Measurements from ENCODE around the gene NCOA7.
"Not testable (repeated sequence)": the region's sequence is repeated elsewhere in the genome, so short reads cannot be mapped to it uniquely, and the experiment has no call there.

Gene NCOA7

DNA sequence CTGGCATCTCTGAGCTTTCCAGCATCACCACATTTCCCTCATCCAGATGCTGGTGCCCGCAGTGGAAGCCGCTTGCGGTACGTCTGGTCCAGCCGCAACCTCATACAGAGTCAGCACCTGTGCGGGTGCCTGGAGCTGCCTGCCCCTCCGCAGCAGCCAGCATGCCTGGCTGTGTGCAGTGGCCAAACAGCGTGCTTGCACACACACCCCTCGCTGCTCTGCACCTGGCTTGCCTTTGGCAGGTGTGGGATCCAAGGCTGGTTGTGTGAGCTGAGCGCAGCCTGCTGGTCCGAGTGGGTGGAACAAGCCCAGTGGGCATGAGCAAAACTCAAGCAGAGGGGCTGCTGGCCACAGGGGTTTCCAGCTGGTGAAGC, 162.7 kb downstream of the NCOA7 start:
- DNase-seq: no peak

DNA sequence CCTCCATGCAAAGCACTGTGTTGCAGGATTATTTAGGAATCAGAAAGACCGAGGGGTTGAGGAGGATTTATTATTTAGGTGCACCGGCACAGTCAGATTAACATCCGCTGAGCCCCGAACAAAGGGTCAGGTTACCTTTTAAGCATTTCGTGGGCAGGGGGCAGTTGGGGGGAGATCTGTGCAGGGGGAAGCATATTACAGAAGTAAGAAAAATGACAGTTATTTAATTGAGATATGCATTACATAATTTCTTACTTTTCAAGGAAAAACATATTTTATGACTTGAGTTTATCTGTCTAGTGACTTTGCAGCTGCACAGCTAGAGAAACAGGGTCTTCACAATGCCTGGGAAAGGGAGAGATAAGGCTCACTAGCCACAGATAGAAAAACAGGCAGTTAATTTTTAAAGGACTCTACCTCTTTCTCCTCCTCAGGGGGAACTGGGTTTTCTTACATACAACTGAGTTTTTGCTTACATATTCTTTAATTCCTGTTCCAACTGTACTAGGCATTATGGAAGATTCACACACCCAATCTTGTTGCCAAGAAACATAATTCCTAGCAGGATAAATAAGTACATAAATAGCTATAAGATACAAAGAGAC, 164.1 kb downstream of the NCOA7 start:
- no peak for DNase-seq

DNA sequence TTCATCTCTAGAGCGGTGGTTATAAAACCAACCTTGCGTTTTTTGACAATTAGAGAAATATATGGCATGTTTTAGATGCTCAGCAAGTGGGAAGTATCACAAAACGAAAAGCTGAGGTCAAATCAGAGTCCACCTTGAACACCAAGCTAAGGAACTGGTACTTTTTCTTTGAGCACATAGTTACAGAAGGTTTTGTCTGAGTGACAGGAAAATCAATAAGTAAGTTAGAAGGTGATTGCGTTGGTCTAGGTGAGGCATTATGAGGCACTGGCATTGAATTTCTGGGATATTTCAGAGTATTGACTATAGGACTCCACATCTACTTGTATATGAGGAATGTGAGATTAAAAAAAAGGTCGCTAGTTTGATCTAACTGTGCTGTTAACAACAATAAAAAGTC, 165.2 kb downstream of the NCOA7 start:
- DNase-seq: no peak

DNA sequence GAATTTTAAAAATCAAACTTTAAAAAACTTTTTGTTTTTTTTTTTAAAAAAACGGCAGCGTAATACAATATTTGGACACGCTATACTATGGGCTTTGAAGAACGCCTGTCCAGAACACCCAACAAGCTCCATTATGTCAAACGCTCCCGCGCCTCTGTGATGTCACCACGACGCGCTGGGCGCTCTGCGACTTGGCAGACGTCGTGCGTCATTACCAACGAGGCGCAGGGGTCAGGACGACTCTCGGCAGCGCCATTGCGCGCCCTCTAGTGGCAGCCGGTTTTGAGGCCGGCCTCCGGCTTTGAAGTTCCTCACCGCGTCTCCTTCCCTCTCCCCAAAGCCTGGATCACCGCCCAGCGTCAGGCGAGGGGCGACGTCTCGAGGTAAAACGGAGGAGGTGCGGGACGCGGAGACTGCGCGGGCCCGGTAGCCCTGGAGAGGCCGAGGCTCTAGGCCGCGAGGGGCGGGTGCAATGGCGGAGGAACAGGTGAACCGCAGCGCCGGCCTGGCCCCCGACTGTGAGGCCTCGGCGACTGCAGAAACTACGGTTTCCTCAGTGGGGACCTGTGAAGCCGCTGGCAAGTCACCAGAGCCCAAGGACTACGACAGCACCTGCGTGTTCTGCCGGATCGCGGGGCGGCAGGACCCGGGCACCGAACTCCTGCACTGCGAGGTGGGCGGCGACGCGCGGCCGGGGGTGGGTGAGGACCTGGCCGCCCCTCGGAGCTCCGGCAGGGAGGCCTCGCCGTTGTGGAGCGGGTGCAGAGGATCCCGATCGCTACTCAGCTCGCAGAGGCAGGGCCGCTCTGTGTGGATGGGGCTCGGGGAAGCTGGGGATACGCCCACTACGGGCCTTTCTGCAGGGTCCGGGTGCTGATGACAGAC, 166.0 kb downstream of the NCOA7 start, which contains the start of gene HINT3:
Gene HINT3 (plus strand): TSS at position 265 of the 885 bp plus-strand sequence. CDS start 208 bp downstream, at position 473.
- peak; percentile 94 for DNase-seq

DNA sequence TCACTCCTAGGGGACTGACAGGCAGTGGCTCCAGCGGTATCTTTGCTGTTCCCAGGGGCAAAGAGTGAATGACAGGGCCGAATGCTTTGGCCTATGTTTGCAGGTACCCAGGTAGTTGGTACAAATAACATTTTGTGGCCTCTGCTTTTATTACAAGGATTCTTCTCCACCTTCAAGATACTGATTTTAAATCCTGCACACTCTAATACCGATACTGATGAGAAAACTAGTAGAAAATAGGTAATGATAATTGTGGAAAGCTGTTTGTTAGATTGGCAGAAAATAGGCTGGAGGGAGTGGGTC, 166.6 kb downstream of the NCOA7 start:
- DNase-seq: no peak

DNA sequence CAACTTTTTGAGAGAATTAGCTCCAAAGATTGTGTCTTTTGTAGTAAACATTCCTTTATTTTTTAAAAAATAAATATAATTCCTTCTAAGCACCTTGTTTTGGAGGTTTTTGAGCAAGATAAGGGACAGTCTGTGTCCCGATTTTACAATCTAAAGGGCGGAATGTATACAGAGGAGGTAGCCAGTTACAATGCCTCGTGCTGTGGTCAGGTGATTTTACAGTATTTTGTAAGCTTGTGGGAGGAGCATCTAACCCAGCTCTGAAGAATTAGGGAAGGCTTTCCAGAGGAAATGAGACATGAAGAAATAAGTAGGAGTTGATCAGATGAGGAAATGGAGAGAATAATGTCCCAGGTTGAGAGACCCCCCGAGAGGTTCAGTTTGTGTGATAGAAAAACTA, 167.1 kb downstream of the NCOA7 start:
- DNase-seq: peak; percentile 64

DNA sequence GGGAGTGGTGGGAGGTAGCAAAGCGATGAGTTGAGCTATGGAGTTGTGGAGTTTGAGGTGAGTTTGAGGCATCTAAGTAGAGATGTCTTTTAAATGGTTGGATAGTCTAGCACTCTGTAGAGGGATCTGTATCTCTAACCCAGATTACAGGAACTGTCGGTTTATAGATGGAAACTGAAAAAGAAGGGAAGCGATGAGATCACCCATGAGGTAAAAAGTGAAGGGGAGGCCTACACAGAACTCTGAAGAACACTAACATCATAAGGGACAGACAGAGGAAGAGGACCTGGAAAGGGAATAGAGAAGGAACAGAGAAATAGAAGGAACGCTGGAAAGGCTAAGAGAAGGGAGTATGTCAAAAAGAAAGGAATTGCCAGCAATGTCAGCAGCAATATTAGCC, 168.3 kb downstream of the NCOA7 start:
- DNase-seq: no peak

DNA sequence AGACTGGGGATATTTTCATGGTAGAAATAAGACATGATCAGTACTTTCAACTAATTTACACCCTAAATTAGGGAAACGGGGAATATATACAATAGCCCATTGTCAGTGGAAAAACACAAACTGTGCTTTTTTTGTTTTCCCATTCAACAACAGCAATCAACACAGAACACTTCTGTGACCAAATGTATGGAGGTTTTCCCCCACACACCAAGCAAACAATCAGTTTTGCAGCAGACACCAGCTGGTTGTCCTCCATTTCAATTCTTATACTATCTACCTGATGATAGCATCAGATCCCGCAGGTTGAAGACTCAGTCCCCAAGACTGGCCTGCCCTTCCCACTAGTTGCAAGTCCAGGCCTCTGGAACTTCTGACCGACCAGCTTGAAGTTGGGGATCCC, 170.4 kb downstream of the NCOA7 start:
- DNase-seq: no peak

DNA sequence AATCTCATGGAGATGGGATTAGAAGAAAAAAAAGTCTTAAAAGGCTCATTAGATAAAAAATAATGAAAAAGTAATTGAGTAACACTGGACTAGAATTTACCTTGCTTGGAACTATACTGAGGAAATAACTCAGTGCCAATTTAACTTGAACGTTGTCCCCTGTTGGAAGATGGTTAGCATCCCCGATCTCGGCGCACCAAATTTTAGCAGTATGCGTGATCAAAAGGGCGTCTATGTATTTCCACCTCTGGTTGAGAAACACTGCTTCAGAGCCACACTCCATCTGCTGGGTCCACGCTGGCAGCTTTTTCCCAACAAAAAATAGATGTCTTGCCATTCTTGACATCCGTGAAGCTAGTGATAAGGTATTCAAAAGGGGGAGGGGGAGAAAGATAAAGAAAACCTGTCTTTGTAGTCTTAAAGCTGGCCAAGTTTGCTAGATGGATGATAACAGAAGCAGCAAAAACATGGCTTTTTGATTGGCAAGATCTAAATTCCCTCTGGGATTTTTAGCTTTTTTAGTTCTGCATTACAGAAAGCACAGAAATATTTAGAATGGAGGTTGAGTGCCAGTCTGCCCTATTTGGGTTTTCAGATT, 172.2 kb downstream of the NCOA7 start:
- no peak for DNase-seq

DNA sequence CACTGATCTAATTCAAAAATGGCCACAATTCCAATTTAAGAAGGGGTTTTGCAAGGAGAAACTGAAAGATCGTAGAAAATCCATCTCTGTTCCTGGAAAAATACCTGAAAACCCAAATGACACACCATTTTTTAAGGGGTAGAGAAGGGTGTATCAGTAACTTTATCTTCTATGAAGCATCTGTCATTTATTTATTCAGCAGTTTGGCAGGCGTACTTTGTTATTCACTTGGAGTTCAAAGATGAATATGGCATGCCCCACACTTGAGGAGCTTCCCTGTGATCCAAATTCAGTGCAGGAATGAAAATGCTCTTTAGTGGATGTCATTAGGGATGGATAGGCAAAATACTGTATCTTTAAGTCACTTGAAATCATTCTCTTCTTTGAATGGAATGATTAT, 173.1 kb downstream of the NCOA7 start:
- no peak for DNase-seq

DNA sequence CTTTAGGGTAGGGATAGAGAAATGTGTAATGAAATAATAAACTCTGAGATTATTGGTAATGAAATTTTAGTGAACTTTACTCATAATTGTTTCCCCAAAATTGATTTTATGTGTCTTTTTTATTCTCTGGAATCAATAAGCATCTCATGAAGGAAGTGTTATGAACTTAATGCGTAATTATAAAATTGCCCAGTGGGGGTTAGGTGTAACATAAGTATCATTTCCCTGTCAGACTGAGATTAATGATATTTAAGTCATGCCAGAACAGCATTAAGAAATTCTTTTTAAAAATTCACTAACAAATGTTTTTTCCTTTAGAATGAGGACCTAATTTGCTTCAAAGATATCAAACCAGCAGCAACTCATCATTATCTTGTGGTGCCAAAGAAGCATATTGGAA, 175.8 kb downstream of the NCOA7 start:
- no peak for DNase-seq

DNA sequence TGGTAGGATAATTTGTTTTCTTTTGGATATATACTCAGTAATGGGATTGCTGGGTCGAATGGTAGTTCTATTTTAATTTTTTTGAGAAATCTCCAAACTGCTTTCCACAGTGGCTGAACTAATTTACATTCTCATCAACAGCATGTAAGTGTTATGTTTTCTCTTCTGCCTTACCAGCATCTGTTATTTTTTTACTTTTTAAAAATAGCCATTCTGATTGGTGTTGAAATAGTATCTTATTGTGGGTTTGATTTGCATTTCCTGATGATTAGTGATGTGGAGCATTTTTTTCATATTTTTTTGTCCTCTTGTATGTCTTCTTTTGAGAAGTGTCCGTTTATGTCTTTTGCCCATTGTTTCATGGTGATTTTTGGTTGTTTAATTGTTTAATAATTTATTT, 177.7 kb downstream of the NCOA7 start:
- no peak for DNase-seq

DNA sequence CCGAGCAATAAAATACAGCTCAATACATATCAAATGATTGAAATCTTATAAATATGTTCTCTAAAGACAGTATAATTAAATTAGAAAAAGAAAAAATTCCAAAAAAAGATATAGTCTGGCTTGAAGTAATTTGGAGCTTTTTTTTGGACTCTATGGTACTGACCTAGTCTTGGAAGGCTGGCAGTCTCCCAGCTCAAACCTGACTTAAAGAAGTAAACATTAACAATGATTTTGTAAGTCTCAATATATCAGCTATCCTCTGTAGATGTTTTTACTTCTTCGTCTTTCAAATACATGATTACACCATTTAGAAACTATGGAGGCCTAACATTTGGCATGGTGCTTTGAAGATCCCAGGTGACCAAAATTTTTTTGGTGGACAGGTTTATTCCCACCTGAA, 180.0 kb downstream of the NCOA7 start:
- no peak for DNase-seq

DNA sequence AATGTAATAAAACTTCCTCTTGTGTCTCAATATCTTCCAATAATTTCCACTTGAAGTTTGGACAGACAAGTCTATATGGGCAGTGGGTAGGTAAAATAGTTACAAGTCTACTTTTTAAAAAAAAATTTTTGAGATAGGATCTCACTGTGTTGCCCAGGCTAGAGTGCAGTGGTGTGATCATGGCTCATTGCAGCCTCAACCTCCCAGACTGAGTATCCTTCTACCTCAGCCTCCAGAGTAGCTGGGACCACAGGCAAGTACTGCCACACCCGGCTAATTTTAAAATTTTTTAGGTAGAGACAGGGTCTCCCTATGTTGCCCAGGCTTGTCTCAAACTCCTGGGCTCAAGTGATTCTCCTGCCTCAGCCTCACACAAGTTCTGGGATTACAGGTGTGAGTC, 181.7 kb downstream of the NCOA7 start:
- DNase-seq: not testable (repeated sequence)

DNA sequence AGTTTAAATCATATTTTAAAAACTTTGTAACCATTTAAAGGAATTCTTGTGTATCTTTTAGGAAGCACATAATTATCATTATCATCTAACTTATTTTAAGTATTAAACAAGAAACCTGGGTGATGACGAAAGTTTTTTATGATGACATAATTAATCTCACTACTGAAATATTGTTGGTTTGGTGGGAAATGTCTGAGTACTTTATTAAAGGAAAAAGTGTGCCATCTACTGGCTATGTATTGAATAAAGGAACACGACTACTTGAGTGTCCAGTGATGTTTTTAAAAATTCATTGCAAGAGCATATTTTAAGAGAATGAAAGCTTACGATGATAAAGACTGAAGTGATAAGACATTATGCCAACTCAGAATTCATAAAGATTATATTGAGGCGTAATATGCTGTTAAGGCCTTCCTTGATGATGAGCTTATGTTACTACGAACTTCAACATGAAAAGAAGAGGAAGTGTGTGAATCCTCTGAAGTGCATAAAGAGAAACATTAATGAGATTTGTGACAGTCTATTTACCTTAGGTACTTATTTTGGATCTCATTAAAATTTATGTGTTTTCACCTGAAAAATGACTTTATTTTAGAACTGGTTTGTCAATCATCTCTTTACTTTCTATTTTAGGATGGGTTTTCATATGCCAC, 183.6 kb downstream of the NCOA7 start:
- peak; percentile 68 for DNase-seq

DNA sequence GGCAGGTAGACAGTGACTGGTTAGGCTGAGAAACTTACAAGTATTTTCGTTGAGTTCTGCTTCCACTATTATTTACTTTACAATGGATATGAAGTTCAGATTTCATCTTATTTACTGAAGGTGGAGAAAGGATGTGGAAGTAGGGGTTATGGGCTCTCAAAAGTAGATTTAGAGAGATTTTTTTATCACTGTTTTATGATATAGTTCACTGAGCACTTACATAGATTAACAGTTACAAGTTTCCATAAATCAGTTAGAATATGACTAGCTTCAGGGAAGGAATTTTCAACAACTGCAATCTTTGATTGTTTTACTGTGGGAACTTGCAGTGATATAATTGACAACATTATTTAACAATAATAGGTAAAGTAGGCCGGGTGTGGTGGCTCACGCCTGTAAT, 188.3 kb downstream of the NCOA7 start:
- DNase-seq: no peak
